SK-N-SH treated with all-trans-retinoic acid at 6 μM for 48 hours (cell line): ENCODE measurements around the gene XPO1.

ENCODE experiments used
- ARNTL ChIP-seq: fragments of 450-650 bp; formaldehyde crosslinking; IDR thresholded peaks from 2 replicates; pipeline ENCODE4 v1.5.0; 2020; ENCODE audit warnings: low read depth, mild to moderate bottlenecking, moderate library complexity, borderline replicate concordance
- BACH2 ChIP-seq: fragments of 250-450 bp; sonication (Bioruptor Pico); IDR thresholded peaks from 2 replicates; pipeline ENCODE4 v1.9.0; 2021; ENCODE audit warnings: mild to moderate bottlenecking, borderline replicate concordance
- CSDC2 ChIP-seq: fragments of 250-450 bp; sonication (Bioruptor Pico); IDR thresholded peaks from 2 replicates; pipeline ENCODE4 v1.5.0; 2020; ENCODE audit warnings: mild to moderate bottlenecking, moderate library complexity
- ISL1 ChIP-seq: fragments of 250-450 bp; sonication (Bioruptor Pico); IDR thresholded peaks from 2 replicates; pipeline ENCODE4 v2.1.2; 2022; ENCODE audit warnings: mild to moderate bottlenecking, moderate library complexity
- PATZ1 ChIP-seq: fragments of 250-450 bp; sonication (Bioruptor Pico); IDR thresholded peaks from 2 replicates; pipeline ENCODE4 v1.8.0; 2020; ENCODE audit warnings: mild to moderate bottlenecking, moderate library complexity, borderline replicate concordance
- ZC3H10 ChIP-seq: fragments of 250-450 bp; sonication (Bioruptor Pico); IDR thresholded peaks from 2 replicates; pipeline ENCODE4 v1.5.1; 2021; ENCODE audit warnings: mild to moderate bottlenecking, moderate library complexity
- ZFP3 ChIP-seq: fragments of 250-450 bp; sonication (Bioruptor Pico); IDR thresholded peaks from 2 replicates; pipeline ENCODE4 v1.5.0; 2020; ENCODE audit warnings: mild to moderate bottlenecking, moderate library complexity
- ZFP30 ChIP-seq: fragments of 450-650 bp; formaldehyde crosslinking; IDR thresholded peaks from 2 replicates; pipeline ENCODE4 v1.5.0; 2022; ENCODE audit warnings: mild to moderate bottlenecking, moderate library complexity
- ZNF70 ChIP-seq: fragments of 450-650 bp; formaldehyde crosslinking; IDR thresholded peaks from 2 replicates; pipeline ENCODE4 v1.5.0; 2020; ENCODE audit warnings: mild to moderate bottlenecking, moderate library complexity
- ZNF8 ChIP-seq: fragments of 450-650 bp; formaldehyde crosslinking; IDR thresholded peaks from 2 replicates; pipeline ENCODE4 v1.5.0; 2020; ENCODE audit warnings: mild to moderate bottlenecking, moderate library complexity
- TF ChIP-seq, protein P1 (sequence below): fragments of 250-450 bp; sonication (Bioruptor Pico); IDR thresholded peaks from 2 replicates; pipeline ENCODE4 v1.8.0; 2021; ENCODE audit warnings: low read depth, mild to moderate bottlenecking, moderate library complexity, borderline replicate concordance
- TF ChIP-seq, protein P2 (sequence below): fragments of 250-450 bp; sonication (Bioruptor Pico); IDR thresholded peaks from 2 replicates; pipeline ENCODE4 v1.5.1; 2020; ENCODE audit warnings: low read depth, mild to moderate bottlenecking, moderate library complexity

DNA sequence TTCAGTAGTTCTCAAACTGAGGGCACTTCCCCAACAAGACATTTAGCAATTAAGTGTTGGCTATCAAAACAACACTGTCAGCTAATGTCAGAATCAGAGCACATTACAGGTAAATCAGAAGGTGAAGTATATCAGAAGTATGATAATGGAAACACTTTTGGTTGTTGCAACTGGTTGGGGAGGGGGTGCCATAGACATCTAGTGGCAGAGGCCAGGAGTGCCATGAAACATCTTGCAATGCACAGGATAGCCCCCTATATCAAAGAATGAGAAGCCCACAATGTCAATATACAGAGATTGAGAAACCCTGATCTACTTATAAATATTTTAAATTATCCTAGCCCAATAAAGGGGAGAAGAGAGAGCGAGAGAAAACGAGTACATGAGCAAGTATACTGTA is 4.9 kb upstream of the XPO1 start:
- no peak for TF ChIP-seq PATZ1 (CRISPR knock-in tag)
- TF ChIP-seq ISL1 (CRISPR knock-in tag): no peak
- TF ChIP-seq ZNF70 (CRISPR knock-in tag): no peak
- no peak for TF ChIP-seq ZC3H10 (CRISPR knock-in tag)
- TF ChIP-seq CSDC2 (CRISPR knock-in tag): no peak
- TF ChIP-seq, protein P1, sequence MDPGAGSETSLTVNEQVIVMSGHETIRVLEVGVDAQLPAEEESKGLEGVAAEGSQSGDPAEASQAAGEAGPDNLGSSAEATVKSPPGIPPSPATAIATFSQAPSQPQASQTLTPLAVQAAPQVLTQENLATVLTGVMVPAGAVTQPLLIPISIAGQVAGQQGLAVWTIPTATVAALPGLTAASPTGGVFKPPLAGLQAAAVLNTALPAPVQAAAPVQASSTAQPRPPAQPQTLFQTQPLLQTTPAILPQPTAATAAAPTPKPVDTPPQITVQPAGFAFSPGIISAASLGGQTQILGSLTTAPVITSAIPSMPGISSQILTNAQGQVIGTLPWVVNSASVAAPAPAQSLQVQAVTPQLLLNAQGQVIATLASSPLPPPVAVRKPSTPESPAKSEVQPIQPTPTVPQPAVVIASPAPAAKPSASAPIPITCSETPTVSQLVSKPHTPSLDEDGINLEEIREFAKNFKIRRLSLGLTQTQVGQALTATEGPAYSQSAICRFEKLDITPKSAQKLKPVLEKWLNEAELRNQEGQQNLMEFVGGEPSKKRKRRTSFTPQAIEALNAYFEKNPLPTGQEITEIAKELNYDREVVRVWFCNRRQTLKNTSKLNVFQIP (CRISPR knock-in tag): no peak
- TF ChIP-seq ZFP30 (CRISPR knock-in tag): no peak
- TF ChIP-seq ARNTL (CRISPR knock-in tag): no peak
- TF ChIP-seq, protein P2, sequence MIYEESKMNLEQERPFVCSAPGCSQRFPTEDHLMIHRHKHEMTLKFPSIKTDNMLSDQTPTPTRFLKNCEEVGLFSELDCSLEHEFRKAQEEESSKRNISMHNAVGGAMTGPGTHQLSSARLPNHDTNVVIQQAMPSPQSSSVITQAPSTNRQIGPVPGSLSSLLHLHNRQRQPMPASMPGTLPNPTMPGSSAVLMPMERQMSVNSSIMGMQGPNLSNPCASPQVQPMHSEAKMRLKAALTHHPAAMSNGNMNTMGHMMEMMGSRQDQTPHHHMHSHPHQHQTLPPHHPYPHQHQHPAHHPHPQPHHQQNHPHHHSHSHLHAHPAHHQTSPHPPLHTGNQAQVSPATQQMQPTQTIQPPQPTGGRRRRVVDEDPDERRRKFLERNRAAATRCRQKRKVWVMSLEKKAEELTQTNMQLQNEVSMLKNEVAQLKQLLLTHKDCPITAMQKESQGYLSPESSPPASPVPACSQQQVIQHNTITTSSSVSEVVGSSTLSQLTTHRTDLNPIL: no peak
- TF ChIP-seq BACH2 (CRISPR knock-in tag): no peak
- TF ChIP-seq ZFP3: no peak
- no peak for TF ChIP-seq ZNF8 (CRISPR knock-in tag)
